HUDEP-2 (cell line): ENCODE results near the gene TALDO1.
A peak's percentile ranks its signal among the peaks of the same experiment; 100 is the strongest.

ENCODE experiments used
- DNase-seq, 76 experiments: peaks; one replicate each; lab custom pipeline; 2025; ENCODE audit not compliant: unreplicated experiment in 76 of 76; lab: John Stamatoyannopoulos, UW

The TALDO1 gene

DNA sequence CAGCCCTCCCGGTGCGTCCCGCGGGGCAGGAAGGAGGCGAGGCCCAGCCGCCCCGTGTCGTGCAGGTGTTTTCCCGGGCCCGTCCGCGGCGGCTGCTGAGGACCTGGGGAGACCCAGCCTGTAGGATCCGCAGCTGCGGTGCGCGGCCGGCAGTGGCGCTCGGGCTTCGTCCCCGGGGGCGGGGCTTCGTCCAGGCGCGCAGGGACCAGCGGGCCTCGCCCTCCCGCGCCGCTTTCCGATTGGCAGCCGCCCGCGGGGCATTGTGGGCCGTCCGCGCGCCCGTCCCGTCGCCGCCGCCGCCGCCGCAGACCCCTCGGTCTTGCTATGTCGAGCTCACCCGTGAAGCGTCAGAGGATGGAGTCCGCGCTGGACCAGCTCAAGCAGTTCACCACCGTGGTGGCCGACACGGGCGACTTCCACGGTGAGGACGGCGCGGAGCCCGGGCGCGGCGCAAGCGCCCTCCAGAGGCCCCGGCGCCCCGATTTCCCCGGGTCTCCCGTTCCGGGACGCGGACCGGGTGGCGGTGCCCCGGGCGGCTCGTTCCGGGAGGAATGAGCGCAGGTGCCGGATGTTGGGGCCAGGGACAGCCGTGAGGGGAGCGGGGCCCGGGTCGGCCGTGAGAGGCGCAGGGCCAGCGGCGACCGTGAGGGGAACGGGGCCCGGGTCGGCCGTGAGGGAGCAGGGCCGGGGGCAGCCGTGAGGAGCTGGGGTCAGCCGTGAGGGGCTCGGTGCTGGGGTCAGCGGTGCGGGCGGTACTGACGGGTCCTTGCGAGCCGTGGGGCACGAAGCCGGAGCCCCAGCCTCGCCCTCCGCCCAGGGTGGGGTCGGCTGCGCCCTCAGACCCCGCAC is at the start of gene TALDO1:
Gene TALDO1 (plus strand): TSS at position 307 of the 849 bp plus-strand sequence. CDS start 18 bp downstream, at position 325.
- DNase-seq: peak in 72 of 76 experiments; percentile 12 to 94 (median 78)

DNA sequence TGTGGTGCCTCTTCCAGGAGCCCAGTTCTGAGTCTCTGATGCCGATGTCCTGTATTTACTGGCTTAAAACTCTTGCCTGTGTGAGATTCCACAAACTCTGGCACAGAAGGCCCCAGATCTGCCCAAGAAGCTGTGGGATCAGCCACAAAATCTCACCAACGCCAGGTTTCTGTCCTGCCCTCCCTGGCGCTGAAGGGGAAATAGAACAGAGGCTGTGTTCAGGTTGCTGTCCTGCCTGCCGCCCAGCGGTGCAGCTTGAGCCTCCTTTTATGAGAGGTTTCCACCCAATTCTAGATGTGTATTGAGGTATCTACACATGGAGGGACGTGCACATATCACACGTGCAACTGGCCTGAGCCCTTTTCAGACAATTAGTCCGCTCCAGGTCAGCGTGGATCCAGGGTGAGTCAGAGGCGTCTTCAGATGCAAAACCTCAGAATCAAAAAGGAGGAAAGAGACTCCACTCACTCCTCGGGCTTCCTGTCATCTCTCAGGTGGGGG is 49.4 kb upstream of the TALDO1 start:
- no peak for DNase-seq

DNA sequence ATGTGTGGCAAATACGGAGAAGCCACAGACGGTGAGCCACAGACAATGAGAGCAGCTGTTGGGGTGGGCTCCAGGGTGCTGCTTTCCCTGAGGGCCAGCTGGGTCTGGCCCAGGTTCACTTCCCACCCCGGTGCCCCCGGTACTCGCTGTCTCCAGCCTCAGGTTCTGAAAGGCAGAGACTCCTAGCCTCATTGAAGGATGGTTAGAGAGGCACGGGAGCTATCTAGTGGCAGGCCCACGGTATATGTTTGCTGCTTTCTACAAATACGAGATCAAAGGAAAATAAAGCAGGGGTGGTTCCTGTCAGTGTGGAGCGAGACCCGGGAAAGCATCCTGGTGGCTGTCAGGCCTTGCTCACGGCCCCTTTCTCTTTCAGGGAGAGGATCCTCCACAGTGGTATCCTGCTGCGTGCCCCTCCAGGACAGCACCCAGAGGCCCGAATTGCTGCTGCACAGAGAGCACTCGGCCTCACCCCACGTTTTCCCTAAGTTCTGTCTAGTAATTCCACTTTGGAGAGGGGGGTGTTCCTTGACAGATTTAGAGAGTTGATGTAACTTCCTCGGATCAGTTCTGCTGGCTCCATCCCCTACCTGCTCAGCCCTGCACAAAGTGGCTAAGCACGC is 48.7 kb upstream of the TALDO1 start:
- DNase-seq: no peak

DNA sequence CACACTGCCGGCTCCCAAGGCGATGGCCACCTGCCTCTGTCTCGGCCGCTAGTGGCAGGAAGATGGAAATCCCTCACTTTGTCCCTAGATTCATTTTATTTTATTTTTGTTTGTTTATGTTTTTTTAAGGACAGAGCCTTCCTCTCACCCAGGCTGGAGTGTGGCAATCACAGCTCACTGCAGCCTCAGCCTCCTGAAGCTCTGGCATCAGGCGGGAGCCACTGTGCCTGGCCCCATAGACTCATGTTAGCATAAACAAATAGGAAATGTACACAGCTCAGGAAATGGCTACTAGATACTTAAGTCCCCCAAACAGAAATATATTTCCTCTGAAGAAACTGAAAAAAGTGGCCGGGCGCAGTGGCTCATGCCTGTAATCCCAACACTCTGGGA is 48.2 kb upstream of the TALDO1 start:
- DNase-seq: no peak

DNA sequence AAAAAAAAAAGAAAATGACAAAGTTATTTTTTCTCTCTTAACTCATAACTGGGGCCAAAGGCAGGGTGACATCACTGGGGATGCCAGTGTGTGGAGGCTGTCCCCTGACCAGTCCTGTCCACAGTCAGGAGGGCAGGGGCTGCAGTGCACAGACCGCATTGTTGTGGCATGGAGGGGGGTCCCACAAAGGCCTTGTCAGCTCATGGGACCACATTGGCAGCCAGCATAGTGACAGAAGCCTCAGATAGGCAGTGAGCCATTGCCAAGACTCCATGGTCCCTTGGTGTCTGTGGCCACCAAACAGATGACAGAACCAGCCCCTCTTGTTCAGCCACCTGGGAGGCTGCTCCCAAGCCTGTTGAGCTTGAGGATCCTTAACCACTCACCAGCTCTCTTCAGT is 47.5 kb upstream of the TALDO1 start:
- DNase-seq: no peak

DNA sequence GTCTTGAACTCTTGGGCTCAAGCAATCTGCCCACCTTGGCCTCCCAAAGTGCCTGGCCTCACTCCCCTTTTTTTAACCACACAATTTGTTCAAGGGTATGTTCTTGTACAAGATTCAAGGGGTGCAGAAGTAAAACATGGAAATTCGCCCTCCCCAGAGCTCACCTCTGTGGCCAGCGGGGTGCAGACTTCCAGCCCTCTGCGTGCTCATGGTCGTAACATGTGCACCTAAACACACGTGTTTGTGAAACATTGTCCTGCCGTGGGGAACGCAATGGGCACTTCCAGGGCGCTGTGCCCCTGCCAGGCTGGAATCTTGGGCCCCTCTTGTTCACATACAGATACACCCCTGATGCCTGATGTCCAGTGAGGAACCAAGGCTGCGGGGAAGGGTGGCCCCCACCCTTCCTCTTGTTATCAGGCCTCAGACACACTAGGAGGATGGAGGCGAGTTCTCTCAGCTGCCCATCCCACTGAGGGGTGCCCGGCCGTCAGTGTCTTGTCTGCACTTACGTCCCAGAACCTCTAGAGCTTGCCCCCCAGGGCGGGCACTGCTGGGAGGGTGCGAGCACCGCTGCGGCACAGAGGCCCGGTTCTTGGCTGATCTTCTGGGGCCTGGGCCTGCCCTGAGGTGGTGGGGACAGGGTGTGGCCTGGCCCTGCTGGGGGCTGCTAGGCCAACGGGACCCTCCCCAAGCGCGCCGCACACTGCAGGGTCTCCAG is 45.4 kb upstream of the TALDO1 start:
- peak in 3 of 76 experiments; percentile 20 to 22 (median 22) for DNase-seq

DNA sequence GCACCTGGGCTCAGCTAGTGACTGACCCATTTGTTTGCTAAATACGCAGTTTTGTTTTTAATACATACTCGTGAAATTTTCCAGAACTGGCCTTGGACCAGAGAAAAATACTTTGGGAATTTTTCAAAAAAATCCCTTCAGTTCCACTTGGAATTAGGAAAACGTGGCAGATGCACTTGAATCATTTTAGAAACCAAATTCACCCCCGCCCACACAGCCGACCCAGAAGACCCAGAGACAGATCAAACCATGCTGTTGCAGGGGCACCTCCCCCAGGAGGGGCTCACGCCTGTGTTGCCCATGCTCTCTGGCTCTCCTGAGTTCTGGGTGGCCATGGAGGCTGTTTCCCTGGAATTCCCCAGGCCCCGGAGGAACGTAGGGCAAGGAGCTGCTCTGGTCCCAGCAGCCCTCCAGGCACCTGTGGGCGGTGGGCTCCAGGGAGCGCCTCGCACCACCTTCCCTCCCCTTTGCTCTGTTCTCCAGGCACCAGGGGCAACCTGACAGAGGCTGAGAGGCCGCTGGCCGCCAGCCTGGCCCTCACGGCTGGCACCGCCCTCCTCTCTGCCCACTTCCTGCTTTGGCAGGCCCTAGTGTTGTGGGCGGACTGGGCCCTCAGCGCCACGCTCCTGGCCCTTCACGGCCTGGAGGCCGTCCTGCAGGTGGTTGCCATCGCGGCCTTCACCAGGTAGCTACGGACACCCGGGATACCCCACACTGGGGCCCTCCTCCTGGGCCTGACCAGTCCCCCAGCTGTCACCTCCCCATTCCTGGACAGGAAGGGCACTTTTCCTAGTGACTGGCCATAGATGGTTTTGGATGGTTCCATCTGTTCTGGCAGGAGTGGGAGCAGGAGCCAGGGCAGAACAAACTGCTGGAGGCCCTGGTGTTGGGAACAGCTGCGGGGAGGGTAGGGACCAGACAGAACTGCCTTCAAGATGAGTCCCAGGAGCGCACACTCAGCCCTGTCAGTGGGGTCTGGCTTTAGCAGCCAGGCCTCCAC is 44.5 kb upstream of the TALDO1 start:
- DNase-seq: peak in 43 of 76 experiments; percentile 8 to 58 (median 37)

DNA sequence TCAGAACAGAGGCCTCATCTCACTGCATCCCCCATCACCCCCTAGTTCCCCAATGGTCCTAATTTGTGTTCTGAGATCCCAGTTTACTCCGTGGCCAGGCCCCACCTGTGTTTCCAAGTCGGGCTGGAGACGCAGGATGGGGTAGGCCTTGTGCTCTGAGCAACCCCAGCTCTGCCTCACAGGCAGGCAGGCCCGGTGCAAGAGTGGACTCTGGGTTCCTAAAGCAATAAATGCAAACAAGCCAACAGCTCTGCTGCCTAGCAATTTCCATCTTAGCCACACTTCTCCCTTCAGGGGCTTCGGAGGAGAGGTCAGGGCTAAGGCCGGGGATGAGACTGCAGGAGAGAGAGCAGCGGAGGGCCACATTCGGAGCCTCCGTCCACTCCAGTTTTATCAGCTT is 43.8 kb upstream of the TALDO1 start:
- DNase-seq: no peak

DNA sequence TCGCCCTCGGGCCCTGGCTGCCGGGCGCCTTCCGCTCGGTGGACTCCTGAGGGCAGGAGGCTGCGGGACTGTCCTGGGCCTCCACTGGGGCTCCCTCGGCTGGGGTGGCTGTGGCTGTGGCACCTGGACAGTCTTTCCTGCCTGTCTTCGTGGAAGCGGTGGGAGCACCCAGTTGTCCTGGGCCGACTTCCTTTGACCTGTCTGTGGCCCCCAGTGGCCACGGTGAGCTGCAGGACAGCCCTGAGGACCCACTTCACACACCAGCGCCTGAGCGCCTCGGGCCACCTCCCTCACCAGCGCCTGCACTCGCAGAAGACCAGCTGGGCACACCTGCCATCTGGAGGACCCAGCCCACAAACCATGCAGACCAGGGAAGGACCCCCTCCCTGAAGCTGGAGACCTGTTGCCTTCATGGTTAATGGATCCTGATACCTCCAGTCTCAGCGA is 43.0 kb upstream of the TALDO1 start:
- no peak for DNase-seq

DNA sequence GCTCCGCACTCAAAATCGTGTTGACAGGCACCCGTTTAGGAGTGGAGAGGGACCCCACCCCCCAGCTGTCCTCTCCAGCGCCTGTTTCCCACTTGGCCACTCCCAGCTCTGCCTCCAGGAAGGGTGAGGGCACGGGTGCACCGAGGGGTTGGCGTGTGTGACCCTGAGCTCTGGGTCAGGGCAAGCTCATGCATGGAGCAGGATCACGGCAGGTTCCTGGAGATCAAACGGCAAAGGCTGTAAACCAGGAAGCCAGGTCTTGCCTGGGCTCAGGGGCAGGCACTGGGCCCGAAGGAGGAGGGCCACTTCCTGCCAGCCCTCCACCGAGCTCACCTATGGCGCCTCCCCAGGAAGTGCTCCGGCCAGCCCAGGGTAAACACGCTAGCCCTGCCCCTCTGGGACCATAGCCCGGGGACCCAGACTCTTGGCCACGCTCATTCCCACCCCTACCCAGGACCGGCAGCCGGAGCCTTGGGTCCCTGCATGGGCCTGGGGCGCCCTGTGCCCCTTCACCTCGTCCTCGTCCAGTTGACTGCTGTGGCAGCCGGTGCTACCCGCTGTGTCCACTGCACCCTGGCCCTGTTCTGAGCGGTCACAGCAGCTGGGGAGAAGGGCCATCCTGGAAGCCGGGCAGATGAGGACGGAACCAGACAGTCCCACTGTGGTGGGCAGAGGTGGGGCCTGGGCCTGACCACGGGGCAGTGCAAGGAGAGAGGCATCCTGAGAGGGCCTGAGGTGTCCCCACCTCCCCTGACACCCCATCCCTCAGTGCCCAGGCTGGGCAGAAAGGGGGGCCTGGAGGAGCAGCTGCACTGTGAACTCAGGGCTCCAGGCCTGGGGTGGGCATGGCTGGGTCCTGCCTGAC is 42.3 kb upstream of the TALDO1 start:
- no peak for DNase-seq

DNA sequence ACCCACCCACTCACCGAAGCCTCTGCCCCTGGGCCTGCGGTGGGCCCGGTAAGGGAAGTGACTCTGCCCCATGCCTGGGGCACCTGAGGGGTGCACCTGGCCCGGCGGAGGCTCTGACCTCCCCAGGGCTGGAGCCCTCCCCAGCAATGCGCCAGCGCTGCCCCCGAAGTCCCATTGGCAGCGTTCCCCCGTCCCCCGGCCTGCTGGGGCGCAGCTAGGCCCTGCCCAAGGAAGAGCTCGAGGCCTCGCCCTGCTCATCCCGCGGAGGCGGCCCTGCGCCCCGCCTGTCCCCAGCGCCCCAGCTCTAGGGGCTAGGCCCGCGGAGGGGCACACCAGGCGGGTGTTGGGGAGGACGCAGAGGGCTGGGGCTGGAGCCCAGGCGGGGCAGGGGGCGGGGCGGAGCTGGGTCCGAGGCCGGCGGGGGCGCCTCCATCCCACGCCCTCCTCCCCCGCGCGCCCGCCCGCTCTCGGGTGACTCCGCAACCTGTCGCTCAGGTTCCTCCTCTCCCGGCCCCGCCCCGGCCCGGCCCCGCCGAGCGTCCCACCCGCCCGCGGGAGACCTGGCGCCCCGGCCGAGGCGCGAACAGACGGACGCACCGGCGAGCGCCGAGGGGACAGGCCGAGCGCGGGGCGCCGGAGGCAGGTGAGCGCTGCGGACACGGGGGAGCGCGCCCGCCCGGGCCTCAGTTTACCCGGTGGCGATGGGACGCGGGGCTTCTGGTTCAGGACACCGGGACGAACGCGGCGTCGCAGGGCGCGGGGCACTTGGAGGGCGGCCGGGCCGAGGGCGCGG is 41.4 kb upstream of the TALDO1 start, which contains the start of gene EPS8L2:
Gene EPS8L2 (plus strand): TSS at position 586 of the 793 bp plus-strand sequence. CDS start 3,177 bp downstream, outside the sequence.
- peak in 10 of 76 experiments; percentile 18 to 34 (median 26) for DNase-seq

DNA sequence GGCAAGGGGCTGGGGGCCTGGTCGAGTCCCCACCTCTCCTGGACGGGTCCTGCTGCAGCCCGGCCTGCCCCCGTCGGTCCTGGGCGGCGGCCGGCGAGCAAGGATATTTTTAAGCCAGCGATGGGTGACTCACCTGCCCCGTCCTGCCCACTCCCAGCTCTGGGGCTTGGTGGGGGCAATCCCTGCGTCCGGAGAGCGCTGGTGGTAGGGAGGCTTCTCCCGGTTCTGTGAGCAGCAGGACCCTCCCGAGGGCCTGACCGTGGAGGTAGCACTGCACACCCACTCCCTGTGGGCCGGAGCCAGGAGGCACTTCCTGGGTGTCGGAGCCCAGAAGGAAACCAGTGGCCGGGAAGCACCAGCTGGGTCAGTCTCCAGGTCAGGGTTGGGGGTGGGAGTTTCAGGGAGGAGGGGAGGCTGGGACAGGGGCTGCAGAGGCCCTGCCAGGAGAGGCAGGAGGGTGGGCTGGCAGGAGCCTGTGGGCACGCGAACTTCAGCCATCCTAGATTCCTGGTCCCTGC is 40.8 kb upstream of the TALDO1 start:
- no peak for DNase-seq

DNA sequence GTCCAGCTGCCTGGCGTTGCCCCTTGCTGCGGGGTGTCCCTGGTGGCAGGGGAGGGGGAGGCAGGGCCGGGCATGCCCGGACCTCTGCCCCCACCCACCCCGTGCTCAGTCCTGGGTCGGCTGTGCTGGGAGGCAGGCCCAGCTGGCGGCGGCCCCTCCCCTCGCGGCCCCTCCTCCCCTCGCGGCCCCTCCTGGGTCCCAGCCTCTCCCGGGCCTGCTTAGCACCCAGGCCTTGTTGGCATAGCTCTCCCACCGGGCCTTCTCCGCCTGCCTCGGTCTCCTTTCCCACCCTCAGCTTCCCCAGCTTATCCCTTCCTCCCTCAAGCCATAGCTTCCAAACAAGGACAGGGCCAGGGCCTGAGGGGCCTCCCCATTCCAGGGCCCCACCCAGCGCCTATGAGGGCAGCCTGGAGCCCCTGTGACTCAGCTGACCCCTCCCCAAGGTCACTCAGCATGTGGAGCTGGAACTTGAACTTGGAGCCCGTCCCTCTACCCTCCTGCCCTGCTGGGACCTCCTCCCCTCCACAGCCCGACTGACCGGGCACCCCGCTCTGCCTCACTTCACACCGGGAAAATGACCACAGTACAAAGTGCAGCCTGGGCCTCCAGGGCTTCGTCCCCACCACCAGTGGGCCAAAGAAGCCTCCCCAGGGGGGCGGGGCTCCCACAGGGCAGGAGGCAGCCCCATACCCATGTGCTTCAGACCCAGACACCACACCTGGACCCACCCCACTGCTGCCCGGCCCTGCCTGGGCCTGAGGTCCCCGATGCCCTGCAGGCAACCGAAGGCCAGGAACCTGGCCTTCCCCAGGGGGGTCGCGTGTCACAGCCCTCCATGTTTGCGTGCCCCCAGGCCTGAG is 40.1 kb upstream of the TALDO1 start:
- no peak for DNase-seq

DNA sequence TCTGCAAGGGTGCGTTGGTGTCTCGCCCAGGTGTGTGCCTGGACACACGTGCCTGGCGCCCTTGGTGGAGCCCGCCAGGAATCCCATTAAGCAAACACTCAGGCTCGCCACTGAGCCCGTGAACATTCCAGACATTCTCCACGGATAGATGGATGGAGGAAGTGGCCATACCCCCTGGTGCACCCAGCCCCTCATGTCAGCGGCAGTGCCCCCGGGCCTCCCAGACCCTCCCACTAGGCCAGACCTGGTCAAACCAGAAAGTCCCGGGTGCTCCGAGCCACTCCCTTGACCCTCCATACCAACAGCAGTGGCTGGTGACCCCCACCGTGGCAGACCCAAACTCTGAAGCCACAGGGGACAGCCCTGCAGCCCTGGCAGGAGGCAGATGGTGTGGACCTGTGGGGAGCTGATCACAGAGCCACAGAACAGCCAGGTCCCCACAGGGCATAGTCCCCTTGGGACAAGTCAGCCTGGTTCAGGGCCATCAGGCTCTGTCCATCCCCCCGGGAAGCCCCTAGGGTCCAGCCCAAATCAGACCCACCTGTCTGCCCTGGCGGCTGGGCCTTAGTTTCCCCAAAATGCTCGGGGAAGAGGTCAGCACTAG is 39.3 kb upstream of the TALDO1 start:
- DNase-seq: no peak

DNA sequence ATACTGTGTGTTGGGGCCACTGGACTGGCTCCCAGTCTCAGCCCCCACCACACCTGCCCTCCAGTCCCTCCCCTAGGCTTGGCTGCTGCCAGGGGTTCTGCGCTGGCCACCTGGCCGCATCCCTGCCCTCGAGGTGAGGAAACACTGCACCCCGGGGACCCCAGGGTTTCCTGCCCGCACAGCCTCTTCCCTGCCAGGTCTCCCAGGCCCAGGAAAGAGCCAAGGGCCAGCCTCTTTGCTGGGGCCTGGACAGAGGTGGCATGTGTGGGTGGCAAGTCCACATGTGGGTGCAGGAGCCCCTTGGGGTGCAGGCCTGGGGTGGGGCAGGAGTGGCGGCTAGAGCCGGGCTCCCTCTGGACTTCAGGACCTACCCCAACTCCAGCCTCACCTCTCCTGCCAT is 38.8 kb upstream of the TALDO1 start:
- DNase-seq: no peak
